CD4-positive, alpha-beta T cell treated with Interleukin-12 subunit alpha and Interleukin-12 subunit beta, for 1 hour (primary cell): ENCODE data around the gene MSI2.

Experiments
- DNase-seq: peaks from one replicate; pipeline ENCODE4 v3.0.0-alpha.2; 2020

The MSI2 gene

GRCh38 chr17:57713140-57713539, 456.8 kb downstream of the MSI2 start:
- DNase-seq: no peak

- DNase-seq: no peak
Observed at GRCh38 chr17:57714665-57715180, 458.4 kb downstream of the MSI2 start.

- no peak for DNase-seq
Observed at GRCh38 chr17:57715981-57716380, 459.7 kb downstream of the MSI2 start.

DNA sequence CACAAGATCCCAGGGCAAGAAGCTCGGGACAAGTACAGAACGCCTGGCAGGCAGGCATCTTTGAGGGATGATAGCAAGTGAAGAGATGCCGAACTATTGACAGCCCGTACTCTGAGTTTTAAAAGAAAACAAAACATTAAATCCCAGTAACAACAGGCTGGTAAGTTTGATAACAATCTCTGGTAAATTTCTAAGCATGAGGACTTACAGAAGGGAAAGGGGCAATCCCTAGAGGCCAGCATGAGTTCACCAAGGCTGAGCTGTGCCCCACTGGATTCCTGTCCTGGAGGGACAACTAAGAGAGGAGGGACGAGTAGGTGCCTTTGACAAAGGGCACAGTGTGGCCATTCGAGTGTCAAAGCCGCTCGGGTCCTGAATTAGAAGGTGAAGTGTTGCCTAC, 462.6 kb downstream of the MSI2 start:
- no peak for DNase-seq

- DNase-seq: no peak
Observed at GRCh38 chr17:57720386-57721035, 464.2 kb downstream of the MSI2 start.

DNA sequence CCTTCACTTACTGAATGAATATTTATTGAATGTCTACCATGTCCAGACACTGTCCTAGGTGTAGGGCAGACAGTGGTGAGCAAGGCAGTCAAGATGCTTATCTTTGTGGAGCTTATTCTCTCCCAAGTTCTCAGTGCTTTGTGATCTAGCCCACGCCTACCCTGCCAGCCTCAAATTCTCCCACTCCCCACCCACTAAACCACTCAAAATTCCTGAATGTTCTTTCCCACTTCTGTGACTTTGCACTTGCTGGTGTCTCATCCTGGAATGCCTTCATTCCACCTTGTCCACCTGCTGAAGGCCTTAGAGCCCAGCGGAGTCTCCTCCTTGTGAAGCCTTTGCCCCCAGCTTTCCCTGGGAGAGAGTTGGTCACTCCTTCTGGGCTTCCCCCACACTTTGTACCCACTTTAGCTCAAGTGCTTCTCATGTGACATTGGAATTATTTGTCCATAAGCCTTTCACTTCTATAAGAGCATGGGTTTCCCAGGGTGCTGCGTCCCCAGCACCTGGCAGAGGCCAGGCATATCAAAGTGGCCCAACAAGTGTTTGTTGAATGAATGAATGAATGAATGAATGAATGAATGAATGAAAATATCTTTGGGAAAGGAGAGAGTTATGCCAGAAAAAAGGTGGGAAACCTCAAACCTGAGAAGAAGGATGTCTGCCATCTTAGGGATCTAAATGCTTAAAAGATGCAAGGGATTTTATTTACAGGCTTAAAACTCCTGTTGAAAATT, 465.8 kb downstream of the MSI2 start:
- no peak for DNase-seq

- no peak for DNase-seq
Observed at GRCh38 chr17:57722704-57723043, 466.4 kb downstream of the MSI2 start.

DNA sequence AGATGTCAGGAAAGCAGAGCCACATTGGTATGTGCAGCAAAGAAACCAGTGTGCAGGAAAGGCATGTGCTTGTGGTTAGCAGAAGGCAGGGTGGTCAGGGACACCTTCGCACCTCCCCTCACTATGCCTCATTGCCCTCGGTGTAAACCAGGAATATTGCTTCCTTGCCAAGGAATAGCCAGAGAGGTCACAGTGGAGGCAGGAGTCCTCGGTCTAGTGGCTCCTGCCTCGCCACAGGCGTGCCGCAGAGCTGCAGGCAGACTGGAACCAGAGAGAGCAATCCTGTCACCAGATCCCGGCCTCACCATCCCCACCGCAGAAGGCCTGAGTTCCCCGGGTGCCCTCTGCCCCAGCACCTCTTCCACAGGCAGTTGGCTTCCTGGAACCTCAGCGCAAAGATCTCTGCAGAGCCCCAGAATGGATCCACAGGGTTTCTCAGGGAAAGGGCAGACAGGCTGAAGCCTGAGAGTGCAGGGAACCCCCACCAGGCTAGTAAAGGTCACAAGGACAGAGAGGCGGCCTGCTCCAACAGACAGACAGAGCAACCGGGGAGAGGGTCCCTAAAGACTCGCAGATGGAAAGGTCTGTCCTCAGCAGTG, 467.2 kb downstream of the MSI2 start:
- no peak for DNase-seq

DNA sequence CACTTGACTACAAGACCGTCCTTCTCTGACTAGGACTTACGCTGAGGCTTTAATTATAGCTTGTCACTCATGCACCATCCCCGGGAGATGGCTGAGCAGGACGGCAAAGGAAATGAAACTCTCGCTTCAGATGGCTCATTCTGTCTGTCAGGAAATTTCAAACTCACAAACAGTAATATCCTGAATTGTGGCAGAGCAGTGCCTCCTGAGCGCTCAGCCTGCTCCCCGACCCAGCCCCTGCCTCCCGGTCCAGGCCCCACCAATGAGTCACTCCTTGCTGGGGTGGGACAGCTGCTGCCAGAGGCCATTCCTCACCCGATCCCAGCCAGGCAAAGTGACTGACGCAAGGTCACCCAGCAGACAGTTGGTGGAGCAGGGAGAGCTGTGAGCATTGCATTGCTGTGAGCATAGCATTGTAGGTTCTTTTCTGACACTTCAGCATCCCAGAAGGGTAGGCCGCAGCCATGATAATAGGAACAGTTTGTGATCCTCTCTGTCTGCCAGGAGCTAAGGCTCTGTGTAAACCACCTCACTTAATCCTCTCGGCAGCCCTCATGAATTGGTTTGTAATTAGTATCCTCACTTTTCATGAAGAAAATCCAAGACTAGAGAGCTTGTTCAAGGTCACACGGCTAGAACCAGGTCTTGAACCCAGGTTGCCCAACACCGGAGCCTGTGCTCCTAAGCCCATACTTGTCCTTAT, 467.9 kb downstream of the MSI2 start:
- DNase-seq: no peak

GRCh38 chr17:57724729-57725125, 468.4 kb downstream of the MSI2 start:
- no peak for DNase-seq

GRCh38 chr17:57726213-57726790, 470.0 kb downstream of the MSI2 start:
- DNase-seq: no peak

DNA sequence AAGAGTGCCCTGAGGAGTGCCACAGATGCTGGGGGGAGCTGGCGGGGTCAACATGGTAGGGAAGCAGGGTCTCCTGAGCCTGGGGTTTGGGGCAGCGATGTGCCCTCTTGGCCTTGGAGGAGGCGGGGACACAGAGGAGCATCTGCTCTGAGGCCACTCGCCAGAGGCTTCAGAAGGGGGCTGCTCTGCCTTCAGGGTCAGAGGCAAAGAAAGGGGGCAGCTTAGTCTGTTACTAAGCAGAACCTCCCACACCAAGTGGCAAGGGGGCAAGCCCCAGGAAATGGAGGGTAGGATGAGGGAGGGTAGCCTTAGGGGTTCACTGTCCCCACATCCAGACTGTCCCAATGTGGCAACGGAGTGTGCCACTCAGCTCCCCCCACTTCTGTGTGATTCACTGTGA, 470.5 kb downstream of the MSI2 start:
- DNase-seq: no peak

GRCh38 chr17:57727630-57728175, 471.4 kb downstream of the MSI2 start:
- DNase-seq: no peak

- no peak for DNase-seq
Observed at GRCh38 chr17:57730026-57730701, 473.8 kb downstream of the MSI2 start.

- DNase-seq: no peak
Observed at GRCh38 chr17:57732062-57732461, 475.7 kb downstream of the MSI2 start.

DNA sequence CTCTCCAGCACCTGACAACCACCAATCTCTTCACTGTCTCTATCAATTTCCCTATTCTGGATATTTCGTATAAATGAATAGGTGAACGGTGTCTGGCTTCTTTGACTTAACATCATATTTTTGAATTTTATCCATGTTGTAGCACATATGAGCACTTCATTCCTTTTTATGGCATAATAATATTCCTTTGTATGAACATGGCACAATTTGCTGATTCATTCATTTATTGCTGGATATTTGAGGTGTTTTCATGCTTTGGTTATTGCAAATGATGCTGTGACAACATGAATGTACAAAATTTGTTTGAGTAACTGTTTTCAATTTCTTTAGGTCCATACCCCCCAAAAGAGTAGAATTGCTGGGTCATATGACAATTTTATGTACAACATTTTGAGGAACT, 476.8 kb downstream of the MSI2 start:
- DNase-seq: no peak
